ENCODE data around the gene CIZ1. TPM values are rescaled to one million over a fixed set of nuclear protein-coding genes. Genes with fewer than 3 reads are reported as not detected.

The CIZ1 gene
- total RNA-seq, 1 donor from 2014 or later = 156 TPM

DNA sequence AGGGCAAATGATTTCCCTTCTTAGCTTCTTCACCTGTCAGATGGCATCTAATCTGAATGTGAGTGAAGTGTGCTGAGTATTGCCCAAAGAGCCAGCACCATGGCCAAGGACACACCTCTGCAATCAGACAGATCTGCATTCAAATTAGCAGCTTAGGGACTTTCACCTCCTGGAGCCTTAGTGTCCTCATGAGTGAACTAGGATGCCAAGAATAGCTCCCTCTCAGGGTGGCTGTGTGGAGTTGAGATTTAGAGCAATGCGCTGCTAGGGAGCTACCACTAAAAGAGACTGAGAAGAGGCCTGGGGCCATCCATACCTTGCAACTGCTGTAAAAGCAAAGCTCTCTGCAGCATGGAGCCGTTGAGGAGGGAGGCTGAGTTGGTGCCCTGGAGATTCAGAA lies 1.4 kb downstream of the CIZ1 start:
- Mint-ChIP-seq H3K36me3 (ENCODE audit: low read depth, unreplicated experiment) (peaks cover 22% of the 10 kb centered on the region), H3K4me1 (ENCODE audit: unreplicated experiment) (peaks cover 12% of the 10 kb centered on the region), H3K4me3 (ENCODE audit: unreplicated experiment) (peak overlapping the region; percentile 99), H3K27ac (ENCODE audit: unreplicated experiment) (no peak overlapping the region), H3K27me3 (ENCODE audit: unreplicated experiment) (peaks cover 8% of the 10 kb centered on the region), H3K9me3 (ENCODE audit: unreplicated experiment) (no peaks in the 10 kb centered on the region)
- no peak for TF ChIP-seq CTCF (IDR thresholded peaks at IDR 0.05; ENCODE audit: unreplicated experiment)
- no peak for DNase-seq (ENCODE audit: low spot score)

DNA sequence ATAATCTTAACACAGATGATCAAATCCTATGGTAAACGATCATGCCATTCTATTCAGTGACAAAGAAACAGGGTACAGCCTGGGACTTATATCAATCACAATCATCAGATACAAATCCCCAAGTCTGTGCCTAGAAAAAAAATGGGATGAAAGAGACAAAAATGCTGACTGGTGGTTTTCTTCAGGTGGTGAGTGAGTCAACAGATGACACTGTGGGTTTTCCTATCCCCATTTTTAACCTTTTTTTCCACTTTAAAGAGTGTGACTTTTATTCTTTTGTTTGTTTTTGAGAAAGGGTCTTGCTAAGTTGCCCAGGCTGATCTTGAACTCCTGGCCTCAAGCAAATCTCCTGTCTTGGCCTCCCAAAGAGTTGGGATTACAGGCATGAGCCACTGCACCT lies 3.2 kb downstream of the CIZ1 start:
- H3K4me3 Mint-ChIP-seq (ENCODE audit: unreplicated experiment) = peak overlapping the region; percentile 62
- H3K9me3 Mint-ChIP-seq (ENCODE audit: unreplicated experiment) = no peaks in the 10 kb centered on the region
- H3K36me3 Mint-ChIP-seq (ENCODE audit: low read depth, unreplicated experiment) = peaks cover 29% of the 10 kb centered on the region
- H3K27ac Mint-ChIP-seq (ENCODE audit: unreplicated experiment) = no peak overlapping the region
- DNase-seq (ENCODE audit: low spot score) = no peak
- H3K27me3 Mint-ChIP-seq (ENCODE audit: unreplicated experiment) = peaks cover 7% of the 10 kb centered on the region
- TF ChIP-seq CTCF (IDR thresholded peaks at IDR 0.05; ENCODE audit: unreplicated experiment) = no peak
- H3K4me1 Mint-ChIP-seq (ENCODE audit: unreplicated experiment) = peaks cover 12% of the 10 kb centered on the region

DNA sequence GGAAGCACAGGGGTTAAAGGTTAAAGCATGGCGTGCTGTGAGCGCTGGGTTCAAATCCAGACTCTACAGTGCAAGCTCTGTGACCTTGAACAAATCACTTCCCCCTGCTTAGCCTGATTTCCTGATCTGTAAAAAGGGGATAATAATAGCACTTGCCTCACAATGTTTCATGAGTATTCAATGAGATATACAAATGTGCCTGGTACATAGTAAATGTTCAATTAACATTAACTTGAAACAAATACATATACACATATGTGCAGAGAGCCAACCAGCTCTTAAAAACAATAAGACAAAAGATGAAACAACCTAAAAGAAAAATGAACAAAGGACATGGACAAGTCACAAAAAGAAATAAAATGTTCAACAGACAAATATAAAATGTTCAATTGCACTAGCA lies 4.0 kb downstream of the CIZ1 start:
- Mint-ChIP-seq H3K4me1 (ENCODE audit: unreplicated experiment) (peaks cover 12% of the 10 kb centered on the region), H3K9me3 (ENCODE audit: unreplicated experiment) (no peaks in the 10 kb centered on the region), H3K27ac (ENCODE audit: unreplicated experiment) (no peak overlapping the region), H3K27me3 (ENCODE audit: unreplicated experiment) (peaks cover 9% of the 10 kb centered on the region), H3K36me3 (ENCODE audit: low read depth, unreplicated experiment) (peaks cover 34% of the 10 kb centered on the region), H3K4me3 (ENCODE audit: unreplicated experiment) (no peak overlapping the region)
- TF ChIP-seq CTCF (IDR thresholded peaks at IDR 0.05; ENCODE audit: unreplicated experiment) = no peak
- DNase-seq (ENCODE audit: low spot score) = no peak

- Mint-ChIP-seq H3K4me1 (ENCODE audit: unreplicated experiment) (peaks cover 7% of the 10 kb centered on the region), H3K27ac (ENCODE audit: unreplicated experiment) (peak overlapping the region; percentile 15), H3K9me3 (ENCODE audit: unreplicated experiment) (no peaks in the 10 kb centered on the region), H3K36me3 (ENCODE audit: low read depth, unreplicated experiment) (peaks cover 37% of the 10 kb centered on the region), H3K27me3 (ENCODE audit: unreplicated experiment) (peaks cover 9% of the 10 kb centered on the region), H3K4me3 (ENCODE audit: unreplicated experiment) (peak overlapping the region; percentile 50)
- DNase-seq (ENCODE audit: low spot score) = no peak
- TF ChIP-seq CTCF (IDR thresholded peaks at IDR 0.05; ENCODE audit: unreplicated experiment) = no peak
These were observed 5.1 kb downstream of the CIZ1 start for GRCh38 chr9:128185979-128186965.
